Body of pancreas (tissue), 4 donors: ENCODE data around the gene CCL2.

Source experiments
- POLR2A ChIP-seq, 3 donors: fragments of 450-650 bp; IDR thresholded peaks; one replicate each; pipeline ENCODE4 v1.6.1; 2016; ENCODE audit warnings: antibody characterized with exemption in 3 of 3, mild to moderate bottlenecking in 2 of 3
- TF ChIP-seq, protein P1 (sequence below), 7 experiments: fragments of 450-650 bp in 4 of 7; fragments of 200-600 bp in 3 of 7; sonication (generic) in 3 of 7; IDR thresholded peaks; one replicate each; pipeline ENCODE4 v1.5.1; 2016 to 2019; ENCODE audit warnings: antibody characterized with exemption in 7 of 7

DNA sequence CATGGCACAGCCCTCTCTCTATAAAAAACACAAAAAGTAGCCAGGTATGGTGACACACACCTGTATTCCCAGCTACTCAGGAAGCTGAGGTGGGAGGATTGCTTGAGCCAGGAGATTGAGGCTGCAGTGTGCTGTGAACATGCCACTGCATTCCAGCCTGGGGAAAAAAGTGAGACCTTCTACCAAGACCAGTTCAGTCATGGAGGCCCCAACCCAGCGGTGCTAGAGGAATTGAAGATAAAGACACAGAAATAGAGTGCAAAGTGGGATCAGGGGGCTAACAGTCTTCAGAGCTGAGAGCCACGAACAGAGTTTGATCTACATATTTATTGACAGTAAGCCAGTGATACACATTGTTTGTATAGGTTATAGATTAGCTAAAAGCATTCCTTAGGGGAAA lies 48.5 kb downstream of the CCL2 start:
- TF ChIP-seq POLR2A (IDR thresholded peaks at IDR 0.05): no peak
- TF ChIP-seq, protein P1, sequence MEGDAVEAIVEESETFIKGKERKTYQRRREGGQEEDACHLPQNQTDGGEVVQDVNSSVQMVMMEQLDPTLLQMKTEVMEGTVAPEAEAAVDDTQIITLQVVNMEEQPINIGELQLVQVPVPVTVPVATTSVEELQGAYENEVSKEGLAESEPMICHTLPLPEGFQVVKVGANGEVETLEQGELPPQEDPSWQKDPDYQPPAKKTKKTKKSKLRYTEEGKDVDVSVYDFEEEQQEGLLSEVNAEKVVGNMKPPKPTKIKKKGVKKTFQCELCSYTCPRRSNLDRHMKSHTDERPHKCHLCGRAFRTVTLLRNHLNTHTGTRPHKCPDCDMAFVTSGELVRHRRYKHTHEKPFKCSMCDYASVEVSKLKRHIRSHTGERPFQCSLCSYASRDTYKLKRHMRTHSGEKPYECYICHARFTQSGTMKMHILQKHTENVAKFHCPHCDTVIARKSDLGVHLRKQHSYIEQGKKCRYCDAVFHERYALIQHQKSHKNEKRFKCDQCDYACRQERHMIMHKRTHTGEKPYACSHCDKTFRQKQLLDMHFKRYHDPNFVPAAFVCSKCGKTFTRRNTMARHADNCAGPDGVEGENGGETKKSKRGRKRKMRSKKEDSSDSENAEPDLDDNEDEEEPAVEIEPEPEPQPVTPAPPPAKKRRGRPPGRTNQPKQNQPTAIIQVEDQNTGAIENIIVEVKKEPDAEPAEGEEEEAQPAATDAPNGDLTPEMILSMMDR (IDR thresholded peaks at IDR 0.05): no peak
